Stimulated activated effector memory CD8-positive, alpha-beta T cell treated with anti-CD3 and anti-CD28 coated beads, Interleukin-12 subunit alpha, Interleukin-12 subunit beta, amount 100 ng/mL, for 72 hours (primary cell): Measurements from ENCODE around the gene RCAN3.
A peak's percentile ranks its signal among the peaks of the same experiment; 100 is the strongest.

Experiments
- ATAC-seq: fragments of 150-1000 bp; cut with Tn5 transposase; 2 replicates; pipeline ENCODE4 v1.10.0; 2021
- DNase-seq, 2 donors: peaks; one replicate each; pipeline ENCODE4 v3.0.0; 2021 to 2022; ENCODE audit warnings: low spot score in 2 of 2
- H3K27ac Mint-ChIP-seq: one replicate; pipeline ENCODE4 v1.8.0; 2022; ENCODE audit warnings: mild to moderate bottlenecking, mixed read lengths
- H3K36me3 Mint-ChIP-seq: one replicate; pipeline ENCODE4 v1.8.0; 2022; ENCODE audit warnings: mild to moderate bottlenecking, mixed read lengths
- H3K4me1 Mint-ChIP-seq: one replicate; pipeline ENCODE4 v1.8.0; 2022; ENCODE audit warnings: mixed read lengths
- H3K4me3 Mint-ChIP-seq: one replicate; pipeline ENCODE4 v1.8.0; 2022; ENCODE audit warnings: mild to moderate bottlenecking, mixed read lengths
- H3K9me3 Mint-ChIP-seq: one replicate; pipeline ENCODE4 v1.8.0; 2022; ENCODE audit warnings: mixed read lengths

Gene RCAN3

GRCh38 chr1:24564695-24565094 lies 62.1 kb downstream of the RCAN3 start:
- Mint-ChIP-seq H3K4me1 (no peaks in the 10 kb centered on the region), H3K4me3 (no peak overlapping the region), H3K9me3 (no peaks in the 10 kb centered on the region), H3K27ac (no peak overlapping the region), H3K36me3 (no peaks in the 10 kb centered on the region)
- ATAC-seq (no peak), DNase-seq (no peak)

DNA sequence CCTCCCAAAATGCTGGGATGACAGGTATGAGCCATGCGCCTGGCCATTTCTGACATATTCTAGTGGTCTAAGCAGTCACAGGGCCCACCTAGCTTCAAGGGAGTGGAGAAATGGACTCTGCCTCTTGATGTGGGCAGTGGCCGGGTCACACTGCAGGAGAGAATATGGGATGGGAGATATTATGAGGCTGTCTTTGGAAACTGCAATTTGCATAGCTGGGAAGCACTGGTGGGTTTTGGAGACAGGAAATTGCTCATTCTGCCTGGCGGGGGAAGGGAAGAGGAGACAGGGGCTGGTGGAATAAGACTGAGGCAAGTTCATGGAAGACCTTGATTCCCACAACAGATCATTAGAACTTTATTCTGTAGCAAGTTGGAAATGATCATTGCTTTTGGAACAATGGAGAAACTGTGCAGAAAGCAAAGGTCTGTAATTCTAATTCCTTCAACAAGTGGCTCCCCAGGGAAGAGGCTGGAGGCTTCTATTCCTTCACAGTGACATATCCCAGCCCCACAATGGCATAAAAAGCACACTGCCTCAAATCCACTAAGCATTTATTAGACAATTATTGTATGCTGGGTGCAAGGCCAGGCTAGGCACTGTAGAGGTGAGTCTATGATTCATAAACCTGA lies 63.7 kb downstream of the RCAN3 start:
- DNase-seq = no peak
- ATAC-seq = no peak
- H3K4me3 Mint-ChIP-seq = no peak overlapping the region
- peak overlapping the region; percentile 24 for H3K27ac Mint-ChIP-seq
- H3K9me3 Mint-ChIP-seq = no peaks in the 10 kb centered on the region
- H3K36me3 Mint-ChIP-seq = no peaks in the 10 kb centered on the region
- no peaks in the 10 kb centered on the region for H3K4me1 Mint-ChIP-seq

DNA sequence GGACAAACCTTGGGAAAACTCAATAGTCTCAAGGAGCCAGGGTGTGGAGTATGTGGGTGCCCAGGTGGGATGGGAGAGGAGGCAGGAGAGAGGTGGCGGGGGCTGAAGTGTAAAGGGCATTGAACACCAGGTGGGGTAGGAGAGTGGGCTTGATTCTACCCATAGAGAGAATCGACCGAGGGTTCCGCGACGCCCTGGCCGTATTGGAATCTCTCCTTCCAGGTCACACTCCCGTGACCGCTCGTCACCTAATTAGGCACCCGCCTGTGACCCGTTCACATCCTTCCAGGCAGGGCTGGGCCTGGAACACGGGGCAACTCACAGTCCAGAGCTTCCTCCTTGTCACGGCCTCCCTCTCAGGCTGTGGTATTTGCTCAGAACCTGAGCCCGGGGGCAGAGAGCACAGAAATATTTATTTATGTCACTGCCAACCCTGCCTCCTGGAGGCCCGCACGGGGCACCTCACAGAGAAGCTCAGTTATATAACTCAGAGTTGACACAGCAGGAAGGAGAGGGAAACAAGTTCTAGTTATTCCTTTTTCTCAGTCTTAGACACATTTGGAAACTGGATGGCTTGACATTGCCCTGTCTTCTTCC lies 65.3 kb downstream of the RCAN3 start:
- ATAC-seq (peak; percentile 31), DNase-seq (no peak)
- Mint-ChIP-seq H3K27ac (no peak overlapping the region), H3K4me1 (peaks cover 9% of the 10 kb centered on the region), H3K36me3 (no peaks in the 10 kb centered on the region), H3K9me3 (no peaks in the 10 kb centered on the region), H3K4me3 (no peak overlapping the region)

DNA sequence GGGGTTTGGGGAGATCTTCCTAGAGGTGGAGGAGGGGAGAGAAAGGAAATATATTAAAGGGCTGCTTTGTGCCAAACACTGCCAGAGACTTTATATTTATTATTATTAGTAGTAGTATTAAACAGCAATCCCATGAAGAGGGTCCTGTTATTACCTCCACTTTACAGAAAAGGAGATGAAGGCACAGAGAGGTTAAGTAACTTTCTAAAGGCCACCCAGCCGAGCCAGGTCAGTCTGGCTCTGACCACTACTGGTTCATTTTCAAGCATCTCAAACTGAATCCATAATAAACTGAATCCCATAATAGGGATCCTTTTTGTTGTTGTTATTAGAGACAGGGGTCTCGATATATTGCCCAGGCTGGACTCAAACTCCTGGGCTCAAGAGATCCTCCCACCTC lies 65.8 kb downstream of the RCAN3 start:
- Mint-ChIP-seq H3K4me3 (no peak overlapping the region), H3K27ac (no peak overlapping the region), H3K9me3 (no peaks in the 10 kb centered on the region), H3K4me1 (peaks cover 10% of the 10 kb centered on the region), H3K36me3 (no peaks in the 10 kb centered on the region)
- ATAC-seq (no peak), DNase-seq (no peak)

DNA sequence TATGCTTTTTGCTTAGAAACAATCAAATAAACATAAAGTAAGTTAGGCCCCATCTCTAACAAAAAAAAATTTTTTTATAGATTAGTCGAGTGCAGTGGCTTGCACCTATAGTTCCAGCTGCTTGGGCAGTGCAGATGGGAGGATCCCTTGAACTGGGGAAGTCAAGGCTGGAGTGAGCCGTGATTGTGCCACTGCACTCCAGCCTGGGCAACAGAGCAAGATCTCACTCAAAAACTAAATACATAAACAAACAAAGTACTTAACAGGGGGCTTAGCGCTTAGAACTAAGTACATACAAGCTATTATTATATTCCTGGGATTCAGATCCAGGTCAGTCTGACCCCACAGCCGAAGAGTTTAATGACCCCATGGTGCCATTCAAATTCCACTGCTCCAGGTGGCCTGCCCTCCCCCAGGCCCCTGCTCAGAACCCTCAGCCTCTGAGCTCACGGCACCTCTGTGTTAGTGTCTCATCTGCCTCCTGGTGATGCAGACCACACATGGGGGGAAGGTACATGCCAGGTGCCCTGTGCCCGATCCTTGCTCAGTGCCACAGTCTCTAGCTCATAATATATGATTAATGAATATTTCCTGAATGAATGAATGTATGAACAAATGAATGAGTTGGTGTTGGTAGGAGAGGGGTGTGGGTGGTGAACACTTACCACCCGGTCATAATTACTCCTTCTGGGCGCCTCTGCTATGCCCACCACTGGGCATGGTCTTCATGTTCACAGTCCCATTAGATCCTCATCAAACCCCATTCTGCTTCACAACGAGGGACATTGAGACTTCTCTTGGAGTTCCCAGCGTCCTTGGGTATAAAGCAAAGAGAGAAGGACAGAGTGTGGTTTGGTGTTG lies 67.9 kb downstream of the RCAN3 start:
- H3K4me3 Mint-ChIP-seq = no peak overlapping the region
- H3K9me3 Mint-ChIP-seq = no peaks in the 10 kb centered on the region
- H3K4me1 Mint-ChIP-seq = peaks cover 10% of the 10 kb centered on the region
- H3K36me3 Mint-ChIP-seq = no peaks in the 10 kb centered on the region
- DNase-seq = no peak
- no peak overlapping the region for H3K27ac Mint-ChIP-seq
- no peak for ATAC-seq

GRCh38 chr1:24572301-24572700 lies 69.7 kb downstream of the RCAN3 start:
- Mint-ChIP-seq H3K4me1 (peaks cover 10% of the 10 kb centered on the region), H3K27ac (peak overlapping the region; percentile 74), H3K4me3 (peak overlapping the region; percentile 25), H3K36me3 (no peaks in the 10 kb centered on the region), H3K9me3 (no peaks in the 10 kb centered on the region)
- peak; percentile 37 for ATAC-seq
- no peak for DNase-seq

DNA sequence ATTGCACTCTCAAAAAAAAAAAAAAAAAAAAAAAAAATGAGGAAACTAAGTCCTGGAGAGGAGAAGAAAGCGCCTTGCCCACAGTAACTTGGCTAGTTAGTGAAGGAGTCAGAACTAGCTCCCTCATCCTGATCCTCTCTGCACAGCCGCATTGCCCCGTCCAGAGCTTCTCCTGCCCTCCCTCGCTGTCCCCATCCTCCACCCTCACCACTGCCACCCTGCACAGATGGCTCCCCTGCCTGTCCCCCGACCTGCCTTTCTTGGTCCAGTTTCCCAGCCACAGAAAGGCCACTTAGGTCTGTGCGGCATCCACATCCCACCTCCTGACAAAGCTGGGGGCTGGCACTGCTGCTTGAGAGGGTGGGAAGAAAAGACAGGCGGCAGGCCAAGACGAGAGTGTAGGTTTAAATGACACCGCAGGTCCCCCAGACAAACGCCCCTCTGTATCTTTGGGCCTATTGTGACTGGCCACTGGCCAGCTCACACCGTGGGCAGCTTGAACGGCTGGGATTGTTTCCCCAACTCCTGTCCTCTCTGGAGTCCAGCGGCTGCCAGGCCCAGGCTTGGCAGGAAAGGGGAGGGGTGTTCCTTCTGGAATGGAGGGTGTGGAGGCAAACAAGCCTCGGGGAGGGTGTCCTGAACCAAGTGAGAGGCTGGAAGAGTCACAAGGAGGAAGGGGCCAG lies 73.4 kb downstream of the RCAN3 start:
- Mint-ChIP-seq H3K4me3 (no peak overlapping the region), H3K27ac (no peak overlapping the region), H3K4me1 (peaks cover 10% of the 10 kb centered on the region), H3K9me3 (no peaks in the 10 kb centered on the region), H3K36me3 (no peaks in the 10 kb centered on the region)
- no peak for ATAC-seq
- DNase-seq = no peak

DNA sequence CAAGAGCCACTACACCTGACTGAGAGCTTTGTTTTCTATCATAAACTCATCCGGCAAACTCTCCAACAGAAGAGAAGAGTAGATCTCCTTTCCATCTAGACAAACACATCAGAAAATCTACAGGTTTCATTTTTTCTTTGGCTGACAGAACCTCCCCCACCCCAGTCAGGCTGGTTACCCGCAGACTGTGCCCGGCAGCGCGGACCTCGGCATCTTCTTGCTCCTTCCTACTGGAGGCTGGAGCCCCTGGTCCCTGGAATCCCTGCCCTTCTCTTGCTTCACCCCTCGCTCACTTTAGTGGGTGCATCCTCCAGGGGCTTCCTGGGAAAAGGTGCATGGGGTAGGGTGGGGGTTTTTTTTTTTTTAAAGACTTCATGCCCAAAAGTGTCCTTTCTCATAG lies 76.2 kb downstream of the RCAN3 start:
- Mint-ChIP-seq H3K4me1 (no peaks in the 10 kb centered on the region), H3K36me3 (no peaks in the 10 kb centered on the region), H3K9me3 (no peaks in the 10 kb centered on the region), H3K27ac (no peak overlapping the region), H3K4me3 (no peak overlapping the region)
- DNase-seq (no peak), ATAC-seq (no peak)

DNA sequence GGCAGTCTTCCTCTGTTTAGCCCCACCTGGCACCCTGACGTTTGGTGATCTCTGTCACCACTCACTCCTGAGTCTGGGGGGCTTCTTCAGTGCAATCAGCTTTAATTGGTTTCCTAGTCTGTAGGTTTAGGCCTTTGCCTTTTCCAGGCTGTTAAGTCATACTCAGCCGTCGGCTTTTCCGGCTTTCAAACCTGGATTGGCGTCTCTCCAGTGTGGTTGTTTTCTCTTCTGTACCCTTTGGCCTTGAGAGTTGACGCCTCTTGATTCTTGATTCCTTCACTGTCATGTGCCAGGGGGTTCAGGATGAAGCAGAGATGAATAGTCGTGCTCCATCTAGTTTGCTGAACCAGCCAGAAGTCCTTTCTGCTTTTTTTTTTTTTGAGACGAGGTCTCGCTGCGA lies 78.1 kb downstream of the RCAN3 start:
- Mint-ChIP-seq H3K27ac (no peak overlapping the region), H3K36me3 (no peaks in the 10 kb centered on the region), H3K9me3 (no peaks in the 10 kb centered on the region), H3K4me1 (no peaks in the 10 kb centered on the region), H3K4me3 (no peak overlapping the region)
- no peak for ATAC-seq
- no peak for DNase-seq

DNA sequence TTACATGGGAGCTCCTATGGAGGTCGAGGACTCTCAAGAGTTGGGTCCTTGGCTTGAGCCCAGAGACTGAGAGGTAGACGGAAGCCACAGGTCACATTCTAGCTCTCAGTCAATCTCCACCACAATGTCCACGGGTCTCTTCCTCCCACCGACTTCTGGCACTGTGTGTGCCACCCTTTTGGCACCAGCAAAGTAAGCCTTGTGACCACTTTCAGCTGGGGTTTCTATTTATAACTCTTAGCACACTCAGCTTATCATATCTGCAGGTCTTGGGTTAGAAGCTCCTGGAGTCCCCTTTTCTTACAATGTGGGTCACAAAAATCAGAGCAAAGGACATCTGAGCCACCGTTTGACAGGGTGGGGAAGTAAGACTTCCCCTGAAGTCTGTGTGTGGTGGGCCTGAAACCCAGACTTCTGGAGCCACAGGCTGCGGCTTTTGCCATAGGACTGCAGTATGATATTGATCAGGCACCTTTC lies 81.6 kb downstream of the RCAN3 start:
- no peaks in the 10 kb centered on the region for H3K4me1 Mint-ChIP-seq
- DNase-seq (no peak), ATAC-seq (peak; percentile 24)
- H3K27ac Mint-ChIP-seq = no peak overlapping the region
- no peak overlapping the region for H3K4me3 Mint-ChIP-seq
- no peaks in the 10 kb centered on the region for H3K36me3 Mint-ChIP-seq
- H3K9me3 Mint-ChIP-seq = no peaks in the 10 kb centered on the region

DNA sequence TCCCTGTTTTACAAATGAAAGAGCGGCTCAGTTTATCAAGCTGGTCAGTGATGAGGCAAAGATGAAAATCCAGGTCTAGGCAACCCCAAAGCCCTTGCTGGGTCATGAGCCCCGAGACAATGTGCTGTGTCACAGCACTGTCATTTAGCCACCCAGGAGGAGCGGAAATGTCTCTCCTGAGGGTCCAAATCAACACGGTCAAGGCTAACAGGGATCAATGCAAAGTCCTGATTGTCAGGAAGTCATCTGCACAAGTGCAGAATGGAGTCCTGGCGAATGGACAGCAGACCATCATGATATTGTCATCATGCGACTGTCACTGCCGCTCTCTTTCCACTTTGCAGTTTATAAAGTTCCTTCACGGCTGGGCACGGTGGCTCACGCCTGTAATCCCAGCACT lies 83.5 kb downstream of the RCAN3 start:
- Mint-ChIP-seq H3K9me3 (no peaks in the 10 kb centered on the region), H3K36me3 (no peaks in the 10 kb centered on the region), H3K4me3 (no peak overlapping the region), H3K27ac (no peak overlapping the region), H3K4me1 (no peaks in the 10 kb centered on the region)
- ATAC-seq (no peak), DNase-seq (no peak)

- DNase-seq = peak; percentile 30 to 65
- Mint-ChIP-seq H3K27ac (no peak overlapping the region), H3K4me1 (no peaks in the 10 kb centered on the region), H3K9me3 (no peaks in the 10 kb centered on the region), H3K4me3 (no peak overlapping the region), H3K36me3 (no peaks in the 10 kb centered on the region)
- peak; percentile 89 for ATAC-seq
Measured at GRCh38 chr1:24586970-24587820, 84.6 kb downstream of the RCAN3 start.

DNA sequence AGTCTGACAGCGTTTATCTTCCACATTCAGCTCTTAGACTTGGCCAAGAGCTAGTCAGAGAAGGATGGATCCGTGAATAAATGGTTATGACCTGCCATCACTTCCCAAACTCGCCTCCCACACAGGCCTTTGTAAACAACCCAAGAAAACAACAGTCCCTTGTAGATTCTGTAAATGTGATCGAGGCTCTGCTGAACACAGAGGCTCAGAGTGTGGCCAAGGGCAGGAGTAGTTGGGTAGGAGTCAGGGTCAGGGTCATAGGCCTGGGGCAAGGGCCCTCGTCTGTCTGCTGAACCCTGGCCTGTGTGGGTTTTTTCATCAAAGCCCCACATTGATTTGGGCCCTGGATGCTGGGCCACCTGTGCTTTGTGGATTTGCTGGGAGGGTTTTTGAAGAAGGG lies 85.9 kb downstream of the RCAN3 start:
- ATAC-seq (no peak), DNase-seq (no peak)
- Mint-ChIP-seq H3K4me1 (no peaks in the 10 kb centered on the region), H3K27ac (no peak overlapping the region), H3K9me3 (no peaks in the 10 kb centered on the region), H3K4me3 (no peak overlapping the region), H3K36me3 (no peaks in the 10 kb centered on the region)

DNA sequence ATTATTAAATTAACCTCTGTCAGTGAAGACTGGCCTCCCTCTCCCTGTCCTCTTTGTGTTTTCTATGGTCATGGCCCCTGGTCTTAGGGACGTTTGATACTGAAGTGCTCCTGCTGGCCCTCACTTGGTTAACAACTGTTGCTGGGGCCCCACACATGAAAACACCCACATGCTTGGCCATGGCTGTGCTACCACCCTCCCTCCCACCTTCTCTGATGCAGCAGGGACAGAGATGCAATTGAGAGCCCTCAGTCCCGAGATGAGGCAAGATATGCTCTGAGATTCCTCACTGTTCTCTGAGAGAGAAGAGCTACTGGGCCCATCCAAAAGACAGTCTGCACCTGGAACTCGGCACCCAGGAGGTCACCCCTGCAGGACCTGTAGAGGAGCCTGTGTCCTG lies 86.6 kb downstream of the RCAN3 start:
- DNase-seq (no peak), ATAC-seq (no peak)
- Mint-ChIP-seq H3K27ac (no peak overlapping the region), H3K4me1 (no peaks in the 10 kb centered on the region), H3K36me3 (no peaks in the 10 kb centered on the region), H3K9me3 (no peaks in the 10 kb centered on the region), H3K4me3 (no peak overlapping the region)
